ENCODE data around the gene STS.

GRCh38 chrX:7145454-7145853, 2.1 kb upstream of the STS start:
- no peak for TF ChIP-seq CTCF (IDR thresholded peaks at IDR 0.05; ENCODE audit: extremely low read depth in 1 of 2, insufficient read depth in 1 of 2, low read depth in 1 of 2, low read length in 2 of 2)
- no peak for TF ChIP-seq EZH2 (IDR thresholded peaks at IDR 0.05; ENCODE audit: borderline replicate concordance, low read depth, low read length, severe bottlenecking)
- no peak for TF ChIP-seq POLR2AphosphoS5 (IDR thresholded peaks at IDR 0.05; ENCODE audit: insufficient read depth, low read depth, low read length)
